ENCODE results near the gene AVPR1A.

The AVPR1A gene

DNA sequence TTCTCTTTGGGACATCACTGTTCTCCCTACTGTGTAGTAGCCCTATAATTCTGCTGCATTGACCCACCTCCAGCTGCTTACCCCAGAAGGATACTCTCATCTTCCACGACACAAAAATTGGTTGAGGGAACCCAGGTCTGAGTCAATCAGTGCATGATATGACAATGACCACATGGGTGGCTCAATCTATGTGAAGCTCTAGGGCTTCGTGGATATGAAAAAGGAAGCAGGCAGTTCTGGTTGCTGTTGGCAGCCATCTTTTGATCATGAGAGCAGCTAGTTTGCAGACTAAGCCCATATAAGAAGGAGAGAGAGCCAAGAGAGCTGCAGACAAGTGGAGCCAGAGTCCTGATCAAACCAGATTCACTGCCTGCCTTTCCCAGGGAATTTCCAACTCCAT lies 57.9 kb downstream of the AVPR1A start:
- no peak for DNase-seq
